Ovary (tissue), 9 donors: ENCODE measurements around the gene CSF1R. TPM values are rescaled to one million over a fixed set of nuclear protein-coding genes. Genes with fewer than 3 reads are reported as not detected.
A peak's percentile ranks its signal among the peaks of the same experiment; 100 is the strongest.

Experiments
- DNase-seq, 5 donors: peaks; one replicate each; pipeline ENCODE4 v3.0.0-alpha.2; 2019 to 2020
- H3K27ac ChIP-seq, 2 donors: fragments of 200-600 bp; one replicate each; pipeline versions ENCODE4 v1.5.1 to v1.8.0; 2019 to 2022
- H3K27me3 ChIP-seq: fragments of 200-600 bp; one replicate; pipeline ENCODE4 v1.8.0; 2022
- H3K36me3 ChIP-seq: fragments of 200-600 bp; sonication (generic); one replicate; pipeline ENCODE4 v1.5.1; 2019
- H3K4me1 ChIP-seq: one replicate; pipeline ENCODE4 v1.8.1; 2013; ENCODE audit warnings: mild to moderate bottlenecking, moderate library complexity; ENCODE audit not compliant: insufficient read depth
- H3K4me3 ChIP-seq: fragments of 200-600 bp; sonication (generic); one replicate; pipeline ENCODE4 v1.5.1; 2017
- H3K9me3 ChIP-seq, 2 donors: fragments of 200-600 bp in 1 of 2; sonication (generic) in 1 of 2; one replicate each; pipeline versions ENCODE4 v1.5.1 to v1.8.1; 2013 to 2019; ENCODE audit warnings: mild to moderate bottlenecking in 1 of 2, moderate library complexity in 1 of 2
- CTCF ChIP-seq, 3 donors: fragments of 450-650 bp in 2 of 3; fragments of 200-600 bp in 1 of 3; IDR thresholded peaks; one replicate each; pipeline versions ENCODE4 v1.5.1 to v1.8.0; 2016 to 2022; ENCODE audit warnings: antibody characterized with exemption in 3 of 3, mild to moderate bottlenecking in 1 of 3
- EP300 ChIP-seq: sonication (generic); formaldehyde crosslinking; IDR thresholded peaks from one replicate; pipeline ENCODE4 v1.6.1; 2017; ENCODE audit warnings: antibody characterized with exemption
- POLR2A ChIP-seq: fragments of 450-650 bp; IDR thresholded peaks from one replicate; pipeline ENCODE4 v1.6.1; 2017; ENCODE audit warnings: antibody characterized with exemption, mild to moderate bottlenecking, moderate library complexity
- WGBS, 3 donors: extraction: QIAGEN DNeasy Blood & Tissue Kit in 1 of 3; methylation state at CpG; one replicate each; pipeline versions ENCODE4 v1.1.5 to v1.1.7; 2013 to 2017; 5-methylcytosine and 5-hydroxymethylcytosine counted together
- intact Hi-C, 4 donors: fragments of 100-400 bp; cut with DNase I; formaldehyde crosslinking; loops; one replicate each; pipeline versions ENCODE4 v1.11.0 to v1.15.1; 2022 to 2023
- polyA plus RNA-seq, 2 donors: library from polyadenylated mRNA; stranded (reverse); fragments of 200-250 nt in 1 of 2; fragments of 350-450 nt in 1 of 2; fragmentation: Illumina TruSeq in 1 of 2; extraction: RNeasy Lipid Tissue Mini Kit (QIAGEN cat#74804) in 1 of 2; gene quantifications; one replicate each; pipeline ENCODE4 v1.2.3, GENCODE V29; 2013 to 2014
- total RNA-seq, 7 donors: library from RNA; depleted of rRNA in 2 of 7; stranded (reverse); fragments of >200 nt in 2 of 7; fragmentation: NEBNext Ultra II Directional in 3 of 7; extraction: Animal tissue kit (Norgen Biotek cat#: 25700) in 3 of 7; gene quantifications; one replicate each; pipeline versions ENCODE4 v1.1.0 to v1.2.4, GENCODE V29; 2016 to 2023
- donor health status: DM: no; HTN: no; CAD: no; lungs with moderate emphysema.
- donor health status: DM: no; HTN: no; CAD: no.
- donor health status: Bipolar disorder and iron deficiency.
- donor health status: DM: yes; HTN: yes; CAD: no.
- donor health status: DM: no; HTN: no; CAD: no.
- donor health status: DM: yes; HTN: yes; CAD: no.

Gene CSF1R
- total and polyA plus RNA-seq, 9 donors, result 7.6 to 41.9 (median 16.4) TPM

GRCh38 chr5:150068961-150069645 is 17.3 kb downstream of the CSF1R start:
- Histone ChIP-seq H3K4me3 (no peak overlapping the region), H3K27ac (no peak overlapping the region), H3K27me3 (no peaks in the 10 kb centered on the region), H3K4me1 (no peaks in the 10 kb centered on the region), H3K36me3 (no peaks in the 10 kb centered on the region), H3K9me3 (no peaks in the 10 kb centered on the region)
- WGBS, 3 donors, result 72 to 78% (median 78%) methylated on average over 12 of the region's 12 CpGs
- no peak for TF ChIP-seq EP300
- DNase-seq, result peak in 1 of 5 donors; percentile 7
- intact Hi-C loops, result no loop called here

- 59 to 72% (median 67%) methylated on average over 4 of the region's 4 CpGs for WGBS, 3 donors
- Histone ChIP-seq H3K9me3 (no peaks in the 10 kb centered on the region), H3K36me3 (no peaks in the 10 kb centered on the region), H3K27ac (no peak overlapping the region), H3K4me3 (no peak overlapping the region), H3K4me1 (no peaks in the 10 kb centered on the region), H3K27me3 (no peaks in the 10 kb centered on the region)
- DNase-seq, result peak in 1 of 5 donors; percentile 31
- TF ChIP-seq POLR2A, result no peak
- TF ChIP-seq CTCF (IDR thresholded peaks at IDR 0.05), result no peak
- TF ChIP-seq EP300, result no peak
- intact Hi-C loops, result no loop called here
Observed at GRCh38 chr5:150068472-150068871, 17.9 kb downstream of the CSF1R start.

GRCh38 chr5:150068071-150068470 is 18.3 kb downstream of the CSF1R start:
- DNase-seq, result peak in 1 of 5 donors; percentile 15
- no peaks in the 10 kb centered on the region for H3K9me3 ChIP-seq
- WGBS, 3 donors, result 94 to 95% (median 95%) methylated on average over 6 of the region's 6 CpGs
- no peak overlapping the region for H3K27ac ChIP-seq
- no peaks in the 10 kb centered on the region for H3K4me1 ChIP-seq
- H3K27me3 ChIP-seq, result no peaks in the 10 kb centered on the region
- intact Hi-C loops, result no loop called here
- TF ChIP-seq CTCF (IDR thresholded peaks at IDR 0.05) (no peak), EP300 (no peak), POLR2A (no peak)
- no peak overlapping the region for H3K4me3 ChIP-seq
- H3K36me3 ChIP-seq, result no peaks in the 10 kb centered on the region

- WGBS, 3 donors, result 92 to 95% (median 93%) methylated on average over 6 of the region's 6 CpGs
- H3K4me3 ChIP-seq, result no peak overlapping the region
- no peak for TF ChIP-seq EP300
- TF ChIP-seq POLR2A, result no peak
- no peak for TF ChIP-seq CTCF (IDR thresholded peaks at IDR 0.05)
Observed at GRCh38 chr5:150067405-150067960, 18.9 kb downstream of the CSF1R start.

GRCh38 chr5:150066901-150067396 is 19.4 kb downstream of the CSF1R start:
- intact Hi-C loops, result no loop called here
- H3K36me3 ChIP-seq, result no peaks in the 10 kb centered on the region
- peak in 1 of 5 donors; percentile 13 for DNase-seq
- TF ChIP-seq EP300 (no peak), CTCF (IDR thresholded peaks at IDR 0.05) (no peak), POLR2A (no peak)
- WGBS, 3 donors, result 88 to 98% (median 94%) methylated on average over 2 of the region's 2 CpGs
- H3K4me1 ChIP-seq, result no peaks in the 10 kb centered on the region
- no peaks in the 10 kb centered on the region for H3K9me3 ChIP-seq
- no peak overlapping the region for H3K27ac ChIP-seq
- no peaks in the 10 kb centered on the region for H3K27me3 ChIP-seq
- no peak overlapping the region for H3K4me3 ChIP-seq

More at GRCh38 chr5:150067405-150067960, 18.9 kb downstream of the CSF1R start:
- H3K9me3 ChIP-seq, result no peaks in the 10 kb centered on the region
- no peaks in the 10 kb centered on the region for H3K4me1 ChIP-seq
- no peaks in the 10 kb centered on the region for H3K36me3 ChIP-seq
- intact Hi-C loops, result no loop called here
- peak in 1 of 5 donors; percentile 6 for DNase-seq
- H3K27me3 ChIP-seq, result no peaks in the 10 kb centered on the region
- H3K27ac ChIP-seq, result no peak overlapping the region
